IMR-90 (cell line): ENCODE measurements around the gene MEGF11. TPM values are rescaled to one million over a fixed set of nuclear protein-coding genes. Genes with fewer than 3 reads are reported as not detected.

Source experiments
- ATAC-seq: fragments of 200-7000 bp; cut with Tn5 transposase; 2 replicates; pipeline ENCODE4 v1.9.1; 2020; ENCODE audit warnings: low read depth, mild to moderate bottlenecking, moderate library complexity
- BruUV-seq: library from RNA; stranded (reverse); fragments of 400-500 nt; replicated peaks from 2 replicates; lab custom pipeline; 2021; lab: Mats Ljungman, UMichigan
- CTCF ChIA-PET: fragments of 300-600 bp; formaldehyde crosslinking; extraction: SDS; loops from one replicate; lab custom pipeline; 2021; ENCODE audit warnings: antibody characterized with exemption; lab: Yijun Ruan, JAX
- POLR2A ChIA-PET: fragments of 300-600 bp; sonication (Branson Sonifier 250); formaldehyde crosslinking; loops from one replicate; lab custom pipeline; 2022; ENCODE audit warnings: antibody characterized with exemption; ENCODE audit not compliant: unreplicated experiment; lab: Charles Lee
- DNase-seq: peaks from one replicate; pipeline ENCODE4 v3.0.0; 2013
- H2AFZ ChIP-seq: replicated peaks from 2 replicates; pipeline ENCODE3; 2013; ENCODE audit warnings: low read length, mild to moderate bottlenecking; ENCODE audit not compliant: poor library complexity
- H2AK5ac ChIP-seq: 2 replicates; pipeline ENCODE4 v1.6.1; 2013; ENCODE audit warnings: low read depth, low read length, inconsistent platforms
- H2AK9ac ChIP-seq: replicated peaks from 2 replicates; pipeline ENCODE3; 2013; ENCODE audit warnings: mild to moderate bottlenecking, low read depth, low read length, moderate library complexity; ENCODE audit not compliant: poor library complexity
- H2BK120ac ChIP-seq: 2 replicates; pipeline ENCODE4 v1.6.1; 2013; ENCODE audit warnings: low read depth, low read length, inconsistent platforms
- H2BK15ac ChIP-seq: 3 replicates; pipeline ENCODE4 v1.6.1; 2013; ENCODE audit warnings: low read depth, low read length, inconsistent platforms
- H2BK20ac ChIP-seq: 2 replicates; pipeline ENCODE4 v1.6.1; 2013; ENCODE audit warnings: low read depth, mild to moderate bottlenecking, inconsistent platforms, low read length, moderate library complexity
- H2BK5ac ChIP-seq: 2 replicates; pipeline ENCODE4 v1.6.1; 2013; ENCODE audit warnings: mild to moderate bottlenecking, low read depth, low read length, inconsistent platforms; ENCODE audit not compliant: poor library complexity, severe bottlenecking
- H3K14ac ChIP-seq: replicated peaks from 2 replicates; pipeline ENCODE4 v1.6.1; 2013; ENCODE audit warnings: low read depth, low read length, inconsistent platforms
- H3K18ac ChIP-seq: 2 replicates; pipeline ENCODE4 v1.6.1; 2013; ENCODE audit warnings: low read depth, low read length, control low read depth
- H3K23ac ChIP-seq: 2 replicates; pipeline ENCODE4 v1.6.1; 2013; ENCODE audit warnings: low read depth, low read length, inconsistent platforms
- H3K27ac ChIP-seq: 2 replicates; pipeline ENCODE4 v1.5.1; 2013; ENCODE audit warnings: mild to moderate bottlenecking, control low read depth, low read length; ENCODE audit not compliant: insufficient read depth
- H3K27me3 ChIP-seq: 2 replicates; pipeline ENCODE4 v1.6.1; 2013; ENCODE audit warnings: low read length; ENCODE audit not compliant: control insufficient read depth, insufficient read depth
- H3K36me3 ChIP-seq: 2 replicates; pipeline ENCODE4 v1.6.1; 2013; ENCODE audit warnings: low read length, mixed read lengths; ENCODE audit not compliant: control insufficient read depth, insufficient read depth
- H3K4ac ChIP-seq: 2 replicates; pipeline ENCODE4 v1.6.1; 2013; ENCODE audit warnings: low read depth, low read length, inconsistent platforms
- H3K4me1 ChIP-seq: 2 replicates; pipeline ENCODE4 v1.6.1; 2013; ENCODE audit warnings: low read length, mixed read lengths; ENCODE audit not compliant: control insufficient read depth, insufficient read depth
- H3K4me2 ChIP-seq: 2 replicates; pipeline ENCODE4 v1.6.1; 2013; ENCODE audit warnings: low read depth, mild to moderate bottlenecking, control low read depth, low read length, moderate library complexity
- H3K4me3 ChIP-seq: 2 replicates; pipeline ENCODE4 v1.5.1; 2013; ENCODE audit warnings: low read depth, mild to moderate bottlenecking, control low read depth, low read length, moderate library complexity; ENCODE audit not compliant: insufficient read depth
- H3K56ac ChIP-seq: 2 replicates; pipeline ENCODE4 v1.6.1; 2013; ENCODE audit warnings: low read length, inconsistent platforms; ENCODE audit not compliant: insufficient read depth; ENCODE audit errors: extremely low read depth
- H3K79me1 ChIP-seq, 2 experiments: 2 replicates each; pipeline ENCODE4 v1.6.1; 2013; ENCODE audit warnings: low read length in 2 of 2, inconsistent platforms in 1 of 2, low read depth in 1 of 2
- H3K9ac ChIP-seq: 2 replicates; pipeline ENCODE4 v1.6.1; 2013; ENCODE audit warnings: low read depth, low read length, control low read depth
- H3K9me1 ChIP-seq: 2 replicates; pipeline ENCODE4 v1.6.1; 2013; ENCODE audit warnings: low read length, inconsistent platforms; ENCODE audit not compliant: insufficient read depth
- H3K9me3 ChIP-seq: 2 replicates; pipeline ENCODE4 v1.6.1; 2013; ENCODE audit warnings: low read length; ENCODE audit not compliant: control insufficient read depth, insufficient read depth
- H4K20me1 ChIP-seq: 2 replicates; pipeline ENCODE4 v1.6.1; 2013; ENCODE audit warnings: low read length, inconsistent platforms; ENCODE audit not compliant: insufficient read depth
- H4K5ac ChIP-seq: 2 replicates; pipeline ENCODE4 v1.6.1; 2013; ENCODE audit warnings: mild to moderate bottlenecking, low read depth, low read length, control low read depth
- H4K8ac ChIP-seq, 2 experiments: 2 replicates each; pipeline ENCODE4 v1.6.1; 2013; ENCODE audit warnings: low read depth in 2 of 2, low read length in 2 of 2, control low read depth in 1 of 2, inconsistent platforms in 1 of 2
- H4K91ac ChIP-seq: 2 replicates; pipeline ENCODE4 v1.6.1; 2013; ENCODE audit warnings: low read depth, low read length, inconsistent platforms; ENCODE audit not compliant: insufficient read depth
- BHLHE40 ChIP-seq: fragments of 150-350 bp; IDR thresholded peaks from 2 replicates; pipeline ENCODE4 v1.6.1; 2016; ENCODE audit warnings: mild to moderate bottlenecking, low read depth, low read length
- CEBPB ChIP-seq: IDR thresholded peaks from 2 replicates; pipeline ENCODE4 v1.6.1; 2012; ENCODE audit warnings: low read depth, low read length, improper control_type of control experiment
- CHD1 ChIP-seq: IDR thresholded peaks from 2 replicates; pipeline ENCODE4 v1.6.1; 2012; ENCODE audit warnings: low read depth, low read length, improper control_type of control experiment
- FOS ChIP-seq: fragments of 150-350 bp; IDR thresholded peaks from 2 replicates; pipeline ENCODE4 v1.6.1; 2016; ENCODE audit warnings: low read depth, low read length
- MAFK ChIP-seq: IDR thresholded peaks from 2 replicates; pipeline ENCODE4 v1.6.1; 2012; ENCODE audit warnings: low read depth, low read length, improper control_type of control experiment
- MAZ ChIP-seq: IDR thresholded peaks from 2 replicates; pipeline ENCODE4 v1.6.1; 2012; ENCODE audit warnings: low read depth, mild to moderate bottlenecking, low read length, improper control_type of control experiment, moderate library complexity, borderline replicate concordance
- MXI1 ChIP-seq: IDR thresholded peaks from 2 replicates; pipeline ENCODE4 v1.6.1; 2012; ENCODE audit warnings: low read depth, mild to moderate bottlenecking, low read length, moderate library complexity, borderline replicate concordance
- POLR2A ChIP-seq: IDR thresholded peaks from 2 replicates; pipeline ENCODE4 v1.6.1; 2012; ENCODE audit warnings: mild to moderate bottlenecking, low read depth, low read length
- RAD21 ChIP-seq: IDR thresholded peaks from 2 replicates; pipeline ENCODE4 v1.6.1; 2012; ENCODE audit warnings: low read length, improper control_type of control experiment
- RCOR1 ChIP-seq: IDR thresholded peaks from 2 replicates; pipeline ENCODE4 v1.6.1; 2012; ENCODE audit warnings: mild to moderate bottlenecking, low read length, improper control_type of control experiment; ENCODE audit not compliant: insufficient replicate concordance
- RFX5 ChIP-seq: IDR thresholded peaks from 2 replicates; pipeline ENCODE4 v1.8.0; 2012; ENCODE audit warnings: low read depth, mild to moderate bottlenecking, low read length, moderate library complexity
- SMC3 ChIP-seq: fragments of 150-350 bp; IDR thresholded peaks from 2 replicates; pipeline ENCODE4 v1.6.1; 2016; ENCODE audit warnings: low read depth, mild to moderate bottlenecking, antibody characterized with exemption, low read length, moderate library complexity
- USF2 ChIP-seq: fragments of 150-350 bp; IDR thresholded peaks from 2 replicates; pipeline ENCODE4 v1.6.1; 2017; ENCODE audit warnings: mild to moderate bottlenecking, antibody characterized with exemption, low read length, low read depth
- WGBS, 2 experiments: methylation state at CpG; one replicate each; pipeline versions ENCODE4 v1.1.5 to v1.1.7; 2013; ENCODE audit warnings: missing lambda C conversion rate in 2 of 2; ENCODE audit not compliant: insufficient read length in 1 of 2; ENCODE audit errors: extremely low coverage in 2 of 2; 5-methylcytosine and 5-hydroxymethylcytosine counted together
- dilution Hi-C: fragments of 300-500 bp; cut with HindIII; formaldehyde crosslinking; loops from one replicate; pipeline ENCODE4 v1.14.3; 2018; ENCODE audit warnings: low sequenced_read_pairs; ENCODE audit not compliant: unreplicated experiment
- in situ Hi-C: fragments of 300-500 bp; cut with MboI; formaldehyde crosslinking; loops from 3 replicates; pipeline ENCODE4 v1.14.3; 2019; ENCODE audit warnings: low sequenced_read_pairs, inconsistent platforms, mixed read lengths
- intact Hi-C: fragments of 100-400 bp; cut with micrococcal nuclease; formaldehyde crosslinking; loops from 2 replicates; pipeline ENCODE4 v1.10.0; 2022
- polyA plus RNA-seq, 3 experiments: library from polyadenylated mRNA; depleted of rRNA; stranded (reverse); fragments of >200 nt; gene quantifications; 2 replicates each; pipeline ENCODE4 v1.2.3, GENCODE V29; 2012; ENCODE audit warnings: low replicate concordance in 1 of 3
- total RNA-seq: library from RNA; depleted of rRNA; stranded (reverse); fragments of >200 nt; gene quantifications from 2 replicates; pipeline ENCODE4 v1.2.3, GENCODE V29; 2012
- TF ChIP-seq, protein P1 (sequence below): conservative IDR thresholded peaks from 2 replicates; pipeline ENCODE4 v1.5.1; 2012; ENCODE audit warnings: mild to moderate bottlenecking, low read depth, low read length, improper control_type of control experiment

Gene MEGF11
- total and polyA plus RNA-seq, 2 of the 4 experiments (the other 2 are of a cell fraction): not detected

GRCh38 chr15:65987100-65987499, 266.4 kb downstream of the MEGF11 start:
- no peaks in the 10 kb centered on the region for H3K9me1 ChIP-seq
- dilution Hi-C loops: no loop called here
- H3K9me3 ChIP-seq: no peaks in the 10 kb centered on the region
- no peak overlapping the region for H4K91ac ChIP-seq
- no peak overlapping the region for H2BK20ac ChIP-seq
- no TSS peak for BruUV-seq
- intact Hi-C loops: no loop called here
- no peak overlapping the region for H3K4me2 ChIP-seq
- no peaks in the 10 kb centered on the region for H3K4me1 ChIP-seq
- no CpG with 5 or more reads among the region's 5 CpGs for WGBS, 2 experiments
- no peak overlapping the region for H3K9ac ChIP-seq
- no peaks in the 10 kb centered on the region for H4K20me1 ChIP-seq
- no peak overlapping the region for H2AK9ac ChIP-seq
- TF ChIP-seq MAZ (no peak), CHD1 (no peak), RAD21 (no peak), RCOR1 (no peak), POLR2A (no peak), USF2 (no peak), BHLHE40 (no peak), SMC3 (no peak), RFX5 (no peak), MAFK (no peak), FOS (no peak), CEBPB (no peak), MXI1 (no peak)
- TF ChIP-seq, protein P1, sequence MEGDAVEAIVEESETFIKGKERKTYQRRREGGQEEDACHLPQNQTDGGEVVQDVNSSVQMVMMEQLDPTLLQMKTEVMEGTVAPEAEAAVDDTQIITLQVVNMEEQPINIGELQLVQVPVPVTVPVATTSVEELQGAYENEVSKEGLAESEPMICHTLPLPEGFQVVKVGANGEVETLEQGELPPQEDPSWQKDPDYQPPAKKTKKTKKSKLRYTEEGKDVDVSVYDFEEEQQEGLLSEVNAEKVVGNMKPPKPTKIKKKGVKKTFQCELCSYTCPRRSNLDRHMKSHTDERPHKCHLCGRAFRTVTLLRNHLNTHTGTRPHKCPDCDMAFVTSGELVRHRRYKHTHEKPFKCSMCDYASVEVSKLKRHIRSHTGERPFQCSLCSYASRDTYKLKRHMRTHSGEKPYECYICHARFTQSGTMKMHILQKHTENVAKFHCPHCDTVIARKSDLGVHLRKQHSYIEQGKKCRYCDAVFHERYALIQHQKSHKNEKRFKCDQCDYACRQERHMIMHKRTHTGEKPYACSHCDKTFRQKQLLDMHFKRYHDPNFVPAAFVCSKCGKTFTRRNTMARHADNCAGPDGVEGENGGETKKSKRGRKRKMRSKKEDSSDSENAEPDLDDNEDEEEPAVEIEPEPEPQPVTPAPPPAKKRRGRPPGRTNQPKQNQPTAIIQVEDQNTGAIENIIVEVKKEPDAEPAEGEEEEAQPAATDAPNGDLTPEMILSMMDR: no peak
- H4K5ac ChIP-seq: no peak overlapping the region
- no peak overlapping the region for H4K8ac ChIP-seq
- H2AK5ac ChIP-seq: no peak overlapping the region
- ChIA-PET CTCF (no interaction called here), POLR2A (no interaction called here)
- H3K4ac ChIP-seq: no peak overlapping the region
- DNase-seq: no peak
- H3K18ac ChIP-seq: no peak overlapping the region
- no peak overlapping the region for H2BK120ac ChIP-seq
- H3K4me3 ChIP-seq: no peak overlapping the region
- in situ Hi-C loops: no loop called here
- H3K36me3 ChIP-seq: no peaks in the 10 kb centered on the region
- no peak overlapping the region for H3K27ac ChIP-seq
- H3K23ac ChIP-seq: no peak overlapping the region
- H2AFZ ChIP-seq: no peak overlapping the region
- no peak overlapping the region for H2BK15ac ChIP-seq
- no peak overlapping the region for H2BK5ac ChIP-seq
- peaks cover 55% of the 10 kb centered on the region for H3K27me3 ChIP-seq
- ATAC-seq: no peak
- H3K56ac ChIP-seq: no peak overlapping the region
- H3K79me1 ChIP-seq: no peaks in the 10 kb centered on the region
- no peak overlapping the region for H3K14ac ChIP-seq
